T-helper 1 cell (primary cell): ENCODE measurements around the gene OR8I2.
"Not testable (repeated sequence)": the region's sequence is repeated elsewhere in the genome, so short reads cannot be mapped to it uniquely, and the experiment has no call there.

Experiments
- DNase-seq, 5 donors: peaks; one replicate each; pipeline ENCODE4 v3.0.0-alpha.2; 2012 to 2020
- total RNA-seq, 4 donors: gene quantifications; one replicate each; lab custom pipeline; 2026; lab: John Stamatoyannopoulos, UW

The OR8I2 gene
- total RNA-seq, result 0 reads per million in 4 donors

DNA sequence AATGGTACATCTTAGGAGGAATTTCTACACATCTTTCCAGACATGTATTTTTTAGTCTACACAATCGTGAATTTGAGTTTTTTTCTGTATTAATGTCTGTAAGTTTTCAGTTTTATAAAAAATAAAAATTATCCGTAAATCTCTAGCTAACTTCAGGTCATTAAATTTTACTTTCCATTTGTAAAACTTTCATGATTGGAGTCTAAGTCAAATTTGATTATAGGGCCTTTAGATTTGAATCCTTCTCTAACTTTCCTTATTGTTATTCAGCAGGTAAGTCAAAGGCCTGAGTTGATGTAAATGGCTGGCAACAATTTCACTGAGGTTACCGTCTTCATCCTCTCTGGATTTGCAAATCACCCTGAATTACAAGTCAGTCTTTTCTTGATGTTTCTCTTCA, at the start of gene OR8I2:
OR8I2 (plus strand) TSS at position 301 of the 400 bp plus-strand sequence; CDS start at position 301, 0 bp downstream.
- DNase-seq, result no peak

DNA sequence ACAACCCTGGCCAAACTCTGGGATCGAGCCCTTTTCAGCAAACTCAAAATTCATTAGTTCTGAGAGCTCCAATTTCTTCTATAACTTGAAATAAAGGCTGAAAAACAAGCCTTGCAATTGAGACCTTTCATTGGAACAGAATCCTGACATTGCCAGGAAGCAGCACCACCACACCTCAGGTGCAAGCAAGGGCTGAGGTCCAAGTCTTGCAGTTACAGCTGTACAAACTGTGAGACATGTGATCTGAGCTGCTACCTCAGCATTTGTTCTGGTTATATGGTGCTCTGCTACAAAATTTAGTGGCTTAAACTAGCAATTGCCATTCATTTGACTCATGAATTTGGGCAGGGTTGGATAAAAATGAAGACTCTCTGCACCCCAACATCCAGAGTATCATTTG, 47.6 kb upstream of the OR8I2 start:
- DNase-seq, result no peak

DNA sequence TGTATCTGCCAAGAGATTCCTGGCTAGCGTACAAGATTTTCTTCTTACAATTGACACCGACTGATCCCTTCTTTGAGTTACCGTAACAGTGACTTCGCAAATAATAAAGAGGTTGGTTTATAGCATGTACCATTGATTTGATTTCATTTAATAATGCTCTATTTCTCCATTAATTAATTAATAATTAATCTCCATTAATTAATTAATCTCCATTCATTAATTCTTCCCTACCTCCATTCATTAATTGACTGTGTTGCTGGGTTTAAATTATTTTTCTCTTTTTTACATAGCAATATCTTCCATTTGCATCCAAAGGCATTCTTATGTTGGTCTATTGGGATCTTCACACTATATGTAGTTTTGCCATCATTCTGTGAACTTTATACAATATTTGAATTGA, 44.6 kb upstream of the OR8I2 start:
- no peak for DNase-seq

DNA sequence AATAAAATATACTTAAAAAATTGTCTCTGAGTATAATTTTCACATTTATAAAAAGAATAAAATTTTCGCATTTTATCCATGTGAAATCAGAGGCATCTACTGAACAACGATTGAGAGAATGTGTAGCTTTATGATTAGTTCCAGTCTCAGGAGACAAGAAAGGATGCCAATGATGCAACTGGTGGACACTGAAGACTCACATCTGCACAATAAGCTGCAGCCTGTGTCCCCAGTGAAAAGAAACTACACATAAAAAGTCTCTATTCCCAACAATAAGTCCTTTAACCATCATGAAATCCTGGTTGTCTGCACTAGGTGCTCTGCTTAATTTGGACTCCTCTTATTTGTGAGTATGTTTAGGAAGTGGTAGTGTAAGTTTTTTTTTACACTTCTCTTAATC, 43.6 kb upstream of the OR8I2 start:
- no peak for DNase-seq

DNA sequence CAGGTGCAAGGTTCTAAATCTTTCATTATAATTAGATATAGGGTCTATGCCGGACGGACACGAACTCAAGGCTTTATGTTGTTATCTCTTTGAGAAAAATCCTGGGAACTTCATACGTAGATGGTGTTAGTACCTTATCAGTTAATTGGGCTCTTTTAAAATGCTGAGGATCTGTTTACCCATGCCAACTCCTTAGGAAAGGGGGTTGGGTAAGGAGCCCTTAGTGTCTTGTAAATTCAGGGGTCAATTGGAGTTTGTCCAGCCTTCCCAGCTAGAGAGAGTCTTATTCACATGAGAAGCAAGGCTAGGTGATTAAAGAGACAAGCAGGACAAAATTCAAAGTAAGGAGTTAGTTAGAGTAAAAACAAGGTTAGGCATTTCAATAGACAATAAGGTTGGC, 36.7 kb upstream of the OR8I2 start:
- not testable (repeated sequence) for DNase-seq

DNA sequence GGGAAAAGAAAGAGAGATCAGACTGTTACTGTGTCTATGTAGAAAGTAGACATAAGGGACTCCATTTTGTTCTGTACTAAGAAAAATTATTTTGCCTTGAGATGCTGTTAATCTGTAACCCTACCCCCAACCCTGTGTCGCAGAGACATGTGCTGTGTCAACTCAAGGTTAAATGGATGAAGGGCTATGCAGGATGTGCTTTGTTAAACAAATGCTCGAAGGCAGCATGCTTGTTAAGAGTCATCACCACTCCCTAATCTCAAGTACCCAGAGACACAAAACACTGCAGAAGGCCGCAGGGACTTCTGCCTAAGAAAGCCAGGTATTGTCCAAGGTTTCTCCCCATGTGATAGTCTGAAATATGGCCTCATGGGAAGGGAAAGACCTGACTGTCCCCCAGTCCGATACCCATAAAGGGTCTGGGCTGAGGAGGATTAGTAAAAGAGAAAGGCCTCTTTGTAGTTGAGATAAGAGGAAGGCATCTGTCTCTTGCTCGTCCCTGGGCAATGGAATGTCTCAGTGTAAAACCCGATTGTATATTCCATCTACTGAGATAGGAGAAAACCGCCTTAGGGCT, 35.4 kb upstream of the OR8I2 start:
- DNase-seq, result not testable (repeated sequence)

DNA sequence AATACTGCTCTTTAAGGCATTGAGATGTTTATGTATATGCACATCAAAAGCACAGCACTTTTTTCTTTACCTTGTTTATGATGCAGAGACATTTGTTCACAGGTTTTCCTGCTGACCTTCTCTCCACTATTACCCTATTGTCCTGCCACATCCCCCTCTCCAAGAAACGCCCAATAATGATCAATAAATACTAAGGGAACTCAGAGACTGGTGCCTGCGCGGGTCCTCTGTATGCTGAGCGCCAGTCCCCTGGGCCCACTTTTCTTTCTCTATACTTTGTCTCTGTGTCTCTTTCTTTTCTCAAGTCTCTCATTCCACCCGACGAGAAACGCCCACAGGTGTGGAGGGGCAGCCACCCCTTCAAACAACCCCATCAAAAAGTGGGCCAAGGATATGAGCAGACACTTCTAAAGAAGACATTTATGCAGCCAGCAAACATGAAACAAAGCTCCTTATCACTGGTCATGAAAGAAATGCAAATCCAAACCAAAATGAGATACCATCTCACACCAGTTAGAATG, 34.8 kb upstream of the OR8I2 start:
- not testable (repeated sequence) for DNase-seq

DNA sequence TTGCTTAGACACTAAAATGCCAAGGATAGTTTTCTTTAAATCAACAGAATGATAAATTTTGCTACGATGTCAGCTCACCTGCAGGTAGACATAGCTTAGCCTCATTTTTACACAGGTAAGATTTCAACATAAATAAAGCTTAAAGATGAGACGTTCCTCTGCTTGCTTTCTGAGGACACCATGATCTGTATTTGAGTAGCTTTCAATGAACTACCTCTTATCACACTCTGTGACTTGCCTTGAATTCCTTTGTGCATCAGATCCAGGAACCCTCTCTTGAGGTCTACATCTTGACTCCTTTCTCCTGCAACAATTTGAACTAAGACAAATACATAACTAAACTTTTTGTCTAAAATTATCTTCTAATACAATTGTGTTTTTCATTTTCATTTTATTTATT, 26.1 kb upstream of the OR8I2 start:
- no peak for DNase-seq

DNA sequence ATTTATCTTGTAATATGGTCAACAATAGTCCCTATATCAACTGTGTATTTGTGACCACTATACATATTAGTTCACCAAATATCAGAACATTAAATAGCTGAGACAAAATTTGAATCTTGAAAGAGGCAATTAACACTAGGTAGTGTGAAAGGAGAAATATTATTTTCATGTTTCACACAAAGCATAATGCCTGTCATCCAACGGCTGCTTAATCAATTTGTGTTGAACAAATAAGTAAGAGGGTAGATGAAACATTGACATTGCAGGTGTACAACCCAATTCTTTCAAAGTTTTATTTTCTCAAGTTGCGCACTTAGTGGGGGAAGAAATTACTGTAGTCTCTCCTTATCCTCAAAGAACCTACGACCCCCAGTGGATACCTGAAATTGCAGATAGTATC, 3.4 kb upstream of the OR8I2 start:
- no peak for DNase-seq

DNA sequence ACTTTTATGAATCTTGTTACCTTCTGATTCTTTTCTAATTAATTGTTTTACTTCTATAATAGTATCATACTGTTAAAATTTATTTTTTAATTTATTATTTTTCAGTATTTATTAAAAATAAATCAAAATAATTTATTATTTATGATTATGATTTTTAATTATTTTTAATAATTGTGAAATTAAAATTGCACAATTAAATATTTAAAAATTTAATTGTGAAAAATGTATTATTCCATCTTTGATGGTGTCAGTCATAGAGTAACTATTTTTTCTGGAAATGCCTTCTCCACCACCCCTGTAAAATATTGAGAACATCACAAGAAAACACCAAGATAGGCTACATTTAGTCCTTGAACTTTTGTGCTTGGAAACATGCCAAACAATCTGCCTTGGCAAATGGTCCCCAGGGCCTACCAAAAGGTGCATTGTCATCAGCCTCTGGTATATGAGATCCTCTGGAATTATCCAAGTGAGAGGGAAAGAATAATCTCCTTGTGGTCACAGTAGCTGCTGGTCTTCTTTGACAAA, 10.2 kb downstream of the OR8I2 start, which contains the start of gene OR8H2:
OR8H2 (plus strand) TSS at position 478 of the 528 bp plus-strand sequence. CDS start 1,356 bp downstream, outside the sequence.
- DNase-seq, result no peak

DNA sequence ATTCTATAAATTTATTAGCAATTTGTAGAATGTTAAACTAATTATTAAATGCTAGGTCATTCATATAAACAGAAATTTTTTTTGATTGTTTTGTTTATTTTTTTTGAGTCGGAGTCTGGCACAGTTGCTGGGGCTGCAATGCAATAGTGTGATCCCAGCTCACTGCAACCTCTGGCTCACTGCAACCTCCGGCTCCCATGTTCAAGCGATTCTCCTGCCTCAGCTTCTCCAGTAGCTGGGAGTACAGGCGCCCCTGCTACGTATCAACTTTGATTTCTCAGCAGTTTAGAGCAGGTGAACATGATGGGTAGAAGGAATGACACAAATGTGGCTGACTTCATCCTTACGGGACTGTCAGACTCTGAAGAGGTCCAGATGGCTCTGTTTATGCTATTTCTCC, 29.0 kb downstream of the OR8I2 start, which contains the start of gene OR8H3:
OR8H3 (plus strand) TSS at position 301 of the 400 bp plus-strand sequence; CDS start at position 301, 0 bp downstream.
- no peak for DNase-seq

DNA sequence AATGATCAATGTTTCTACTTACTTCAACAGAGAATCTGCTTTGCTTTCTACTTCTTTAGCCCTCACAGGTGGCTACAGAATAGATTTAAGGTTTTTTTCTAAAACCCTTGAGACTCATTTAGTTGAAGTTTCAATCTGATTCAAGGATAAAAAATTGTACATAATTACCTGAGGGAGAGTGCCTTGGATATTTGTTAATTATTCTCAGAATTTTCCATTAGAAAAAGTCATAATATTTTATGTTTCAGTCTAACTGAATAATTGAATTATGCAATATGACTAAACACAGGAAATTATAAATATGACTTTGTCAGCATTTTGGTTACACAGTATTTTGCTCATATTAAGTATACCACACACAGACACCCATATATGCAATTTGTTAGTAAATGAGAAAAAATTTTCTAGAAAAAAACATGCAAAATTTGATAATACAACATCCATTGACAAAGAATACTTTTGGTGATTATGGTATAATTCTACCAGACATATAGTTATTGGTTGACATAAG, 47.1 kb downstream of the OR8I2 start, which contains the start of gene OR8J3:
OR8J3 (minus strand) TSS at position 51 of the 511 bp plus-strand sequence. CDS start 2,483 bp downstream, outside the sequence.
- DNase-seq, result no peak

DNA sequence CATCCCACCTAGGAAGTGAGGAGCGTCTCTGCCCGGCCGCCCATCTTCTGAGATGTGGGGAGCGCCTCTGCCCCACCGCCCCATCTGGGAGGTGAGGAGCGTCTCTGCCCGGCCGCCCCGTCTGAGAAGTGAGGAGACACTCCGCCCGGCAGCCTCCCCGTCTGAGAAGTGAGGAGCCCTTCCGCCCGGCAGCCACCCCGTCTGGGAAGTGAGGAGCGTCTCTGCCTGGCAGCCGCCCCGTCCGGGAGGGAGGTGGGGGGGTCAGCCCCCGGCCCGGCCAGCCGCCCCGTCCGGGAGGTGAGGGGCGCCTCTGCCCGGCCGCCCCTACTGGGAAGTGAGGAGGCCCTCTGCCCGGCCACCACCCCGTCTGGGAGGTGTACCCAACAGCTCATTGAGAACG, 50.6 kb downstream of the OR8I2 start:
- not testable (repeated sequence) for DNase-seq
